ENCODE data around the gene CMSS1.

CMSS1 gene

DNA sequence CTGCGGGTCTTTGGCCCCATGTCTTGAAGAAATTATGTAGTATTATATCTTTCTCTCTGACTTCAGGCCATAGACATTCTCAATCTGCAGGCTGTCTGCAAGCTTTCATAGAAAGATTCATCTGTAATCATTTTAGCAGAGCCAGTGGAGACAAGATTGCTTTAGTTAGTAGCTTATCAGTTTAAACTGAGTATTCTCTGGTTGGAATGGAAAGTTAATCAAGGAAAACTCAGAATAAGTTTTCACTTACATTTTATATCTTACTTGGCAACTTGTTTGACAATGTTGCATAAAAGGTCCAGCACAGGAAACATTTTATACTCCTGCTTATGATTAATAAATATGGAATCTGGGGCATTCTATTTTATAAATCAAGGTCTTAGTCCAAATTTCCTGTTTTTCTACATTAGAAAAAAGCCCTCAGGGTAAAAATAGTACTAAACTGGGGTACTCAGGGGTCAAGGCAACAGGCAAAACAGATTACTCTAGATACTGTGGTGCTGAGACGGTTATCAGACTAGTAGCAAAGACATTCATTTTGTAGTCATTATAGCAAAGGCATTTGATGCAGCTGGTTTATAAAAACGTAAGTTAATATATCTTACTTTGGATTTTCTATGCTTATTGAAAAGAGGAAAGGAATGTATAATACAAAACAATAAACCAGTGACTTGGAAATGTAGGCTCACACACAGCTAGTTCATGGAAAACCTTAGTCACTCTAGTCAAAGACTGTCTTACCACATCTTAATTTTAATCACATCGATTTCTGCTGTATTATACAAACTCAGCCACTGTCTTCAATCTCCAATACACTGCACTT is 341.9 kb downstream of the CMSS1 start:
- no peak for DNase-seq

DNA sequence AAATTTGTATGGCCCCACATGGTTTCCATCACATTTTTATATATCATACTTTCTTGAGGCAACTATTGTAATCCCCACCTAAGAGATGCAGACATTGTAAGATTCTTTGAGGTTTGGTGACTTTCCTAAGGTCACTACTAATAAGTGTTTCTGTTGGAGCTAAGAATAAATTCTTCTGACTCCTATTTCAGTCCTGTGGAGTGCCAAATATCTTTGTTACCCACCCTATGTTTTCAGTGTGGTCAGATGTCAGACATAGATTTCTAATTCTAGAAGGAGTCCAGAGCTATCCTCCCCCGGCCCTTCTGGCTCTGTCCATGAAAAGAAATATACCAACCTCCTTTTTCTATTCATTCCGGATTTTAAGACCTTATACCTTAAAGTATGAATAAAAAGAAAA is 342.9 kb downstream of the CMSS1 start:
- DNase-seq, result no peak

DNA sequence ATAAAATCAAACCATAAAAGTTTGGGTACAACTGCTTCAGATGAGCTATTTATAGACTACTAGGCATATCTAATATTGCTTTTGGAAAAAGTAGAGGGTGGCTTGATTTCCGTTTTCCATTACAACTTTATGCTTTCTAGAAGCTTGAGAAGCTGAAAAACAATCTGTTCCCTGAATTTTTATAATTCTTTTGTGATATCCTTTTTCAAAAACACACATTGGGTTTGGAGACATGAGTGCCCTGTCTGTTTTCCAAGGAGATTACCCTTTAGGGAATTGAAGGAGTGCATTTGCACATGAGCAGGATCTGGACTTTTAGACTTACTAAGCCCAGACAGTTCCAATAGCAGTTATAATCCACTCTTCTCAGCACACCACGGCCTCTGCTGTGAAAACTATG is 346.1 kb downstream of the CMSS1 start:
- DNase-seq, result no peak

DNA sequence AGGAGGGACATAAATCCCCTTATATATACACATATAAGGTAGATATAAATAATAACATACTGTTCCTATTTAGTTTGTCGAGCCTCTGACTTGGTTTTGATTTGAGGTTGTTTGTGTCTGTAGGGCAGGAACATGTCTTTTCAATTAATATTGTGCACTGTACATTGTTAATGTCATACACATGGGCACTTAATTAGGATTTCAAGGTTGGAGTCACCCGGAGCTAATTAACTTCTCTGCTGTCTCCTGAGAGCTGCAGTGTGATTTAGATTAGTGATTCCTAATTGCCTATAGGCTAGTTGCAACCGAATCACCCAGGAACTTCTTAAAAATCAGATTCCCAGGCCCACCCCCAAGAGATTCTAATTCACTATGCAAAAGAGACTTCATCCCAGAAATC is 347.1 kb downstream of the CMSS1 start:
- no peak for DNase-seq

DNA sequence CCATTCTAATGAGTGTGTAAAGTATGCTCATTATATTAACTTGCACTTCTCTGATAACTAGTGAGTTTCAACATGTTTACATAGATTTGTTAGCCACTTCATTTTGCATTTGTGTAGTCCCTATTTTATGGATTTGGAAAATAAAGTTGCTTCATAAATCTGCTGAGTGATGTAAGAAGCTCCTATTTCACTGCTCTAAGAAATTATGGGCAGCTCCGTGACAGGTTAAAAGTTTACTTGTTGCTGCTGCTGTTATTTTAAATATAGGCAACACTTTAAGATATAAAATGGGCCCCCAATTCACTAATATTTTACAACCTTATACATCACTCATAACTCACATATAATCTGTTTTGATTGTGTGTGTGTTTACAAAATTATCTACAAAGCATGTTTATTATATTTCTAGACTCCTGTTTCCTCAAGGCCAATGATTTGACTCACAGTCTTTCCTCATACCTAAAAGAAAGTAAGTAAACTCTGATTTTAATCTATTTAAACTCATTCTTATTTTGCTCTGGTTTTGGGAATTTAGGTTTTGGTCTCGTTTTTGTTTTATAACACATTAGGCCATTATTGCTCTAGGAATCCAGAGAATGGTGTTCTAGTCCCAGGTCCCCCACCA is 348.4 kb downstream of the CMSS1 start:
- DNase-seq, result no peak

DNA sequence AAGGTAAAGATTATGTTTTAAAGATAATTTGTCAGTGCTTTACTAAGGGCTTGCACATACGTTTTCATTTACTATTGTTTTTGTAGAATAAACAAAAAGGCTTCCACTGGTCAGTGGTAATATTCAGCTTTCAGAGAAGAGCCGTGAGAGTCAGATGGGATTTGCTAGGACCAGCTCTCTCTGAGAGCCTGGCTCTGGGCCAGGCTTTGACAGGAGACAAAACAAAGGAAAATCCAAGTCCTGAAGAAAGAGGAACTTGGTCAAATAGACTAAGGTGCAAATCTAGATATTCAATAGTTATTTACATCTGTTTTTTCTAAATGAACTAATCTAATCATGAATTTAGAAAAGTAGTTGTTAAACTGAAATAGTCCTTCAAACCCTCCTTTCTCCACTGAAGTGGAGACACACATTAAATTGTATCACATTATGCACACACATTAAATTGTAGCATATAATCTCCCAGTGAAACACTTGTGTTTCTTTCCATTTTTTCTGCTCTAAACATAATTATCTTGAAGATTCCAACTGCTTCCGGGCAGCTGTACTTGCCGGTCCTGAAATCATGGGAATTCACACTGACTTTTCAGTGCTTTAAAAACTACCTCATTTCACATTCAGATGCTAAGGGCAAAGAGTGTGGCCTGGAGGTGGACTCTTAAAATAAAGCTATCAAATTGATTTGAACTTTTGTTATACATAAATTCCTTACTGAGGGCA is 351.7 kb downstream of the CMSS1 start:
- no peak for DNase-seq

DNA sequence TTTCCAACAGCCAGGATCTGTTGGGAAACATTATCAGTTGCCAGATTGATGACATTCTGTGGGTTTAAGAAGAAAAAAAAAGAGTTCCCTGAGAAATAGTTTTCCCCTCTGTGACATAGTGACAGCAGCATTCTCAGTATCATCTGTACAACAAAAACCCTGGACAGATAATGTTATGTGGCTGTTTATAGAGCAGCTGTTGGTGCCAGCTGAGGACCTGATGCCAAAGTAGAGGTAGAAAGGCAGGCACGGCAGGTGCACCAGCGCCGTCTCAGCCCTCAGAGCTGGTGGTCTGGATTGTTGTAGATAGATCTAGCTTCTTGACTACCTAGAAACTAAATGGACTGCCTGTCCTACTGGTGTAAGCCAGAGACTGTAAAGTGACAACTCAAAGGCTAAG is 352.8 kb downstream of the CMSS1 start:
- DNase-seq, result no peak

DNA sequence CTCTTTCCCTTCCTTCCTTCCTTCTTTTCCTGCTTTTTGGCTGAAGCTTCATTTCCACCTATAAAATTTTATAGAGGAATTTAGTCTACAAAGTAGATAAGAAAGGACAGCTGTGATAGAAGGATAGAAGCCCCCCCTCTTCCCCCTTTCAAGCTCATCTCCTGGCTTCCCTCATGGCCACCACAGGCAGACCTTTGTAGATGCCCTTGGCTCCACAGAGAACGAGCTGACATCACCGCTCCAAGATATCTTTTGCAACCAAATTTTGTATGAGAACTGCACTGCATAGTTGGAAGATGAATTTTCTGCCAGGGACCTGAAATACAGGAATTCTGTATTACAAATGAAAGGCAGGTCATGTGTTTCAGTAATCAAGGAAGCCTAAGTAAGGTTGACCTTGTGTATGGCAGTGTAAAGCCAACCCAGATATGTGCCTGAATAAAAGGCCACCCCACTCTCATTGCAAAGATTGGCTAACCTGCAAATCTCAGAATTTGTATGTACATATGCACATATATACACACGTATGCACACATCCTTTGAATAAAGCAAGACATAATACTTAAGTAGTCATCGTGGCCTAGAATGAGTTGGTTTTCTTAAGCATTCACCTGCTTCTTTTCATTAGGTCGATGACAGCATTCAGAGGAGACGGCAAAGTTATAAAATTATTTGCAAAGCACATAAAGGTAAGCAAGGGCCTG is 353.7 kb downstream of the CMSS1 start:
- no peak for DNase-seq

DNA sequence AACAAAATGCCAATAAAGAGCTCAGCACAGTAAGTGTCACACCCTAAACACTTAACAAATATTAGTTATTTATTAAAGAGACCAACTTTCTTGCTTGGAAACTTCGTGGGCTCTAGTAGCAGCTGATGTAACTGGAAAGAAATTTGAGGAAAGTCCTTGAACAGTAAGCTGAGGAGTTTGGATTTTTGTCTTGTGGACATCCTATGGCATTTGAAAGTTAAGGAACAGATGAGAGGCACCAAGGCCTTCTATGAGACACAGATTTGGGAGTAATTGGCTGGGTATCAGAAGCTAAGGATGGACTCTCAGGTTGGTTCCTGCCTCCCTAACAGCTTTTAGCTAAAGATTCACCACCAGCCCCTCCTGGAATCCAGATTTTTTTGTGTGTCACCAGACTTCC is 356.3 kb downstream of the CMSS1 start:
- DNase-seq, result no peak

DNA sequence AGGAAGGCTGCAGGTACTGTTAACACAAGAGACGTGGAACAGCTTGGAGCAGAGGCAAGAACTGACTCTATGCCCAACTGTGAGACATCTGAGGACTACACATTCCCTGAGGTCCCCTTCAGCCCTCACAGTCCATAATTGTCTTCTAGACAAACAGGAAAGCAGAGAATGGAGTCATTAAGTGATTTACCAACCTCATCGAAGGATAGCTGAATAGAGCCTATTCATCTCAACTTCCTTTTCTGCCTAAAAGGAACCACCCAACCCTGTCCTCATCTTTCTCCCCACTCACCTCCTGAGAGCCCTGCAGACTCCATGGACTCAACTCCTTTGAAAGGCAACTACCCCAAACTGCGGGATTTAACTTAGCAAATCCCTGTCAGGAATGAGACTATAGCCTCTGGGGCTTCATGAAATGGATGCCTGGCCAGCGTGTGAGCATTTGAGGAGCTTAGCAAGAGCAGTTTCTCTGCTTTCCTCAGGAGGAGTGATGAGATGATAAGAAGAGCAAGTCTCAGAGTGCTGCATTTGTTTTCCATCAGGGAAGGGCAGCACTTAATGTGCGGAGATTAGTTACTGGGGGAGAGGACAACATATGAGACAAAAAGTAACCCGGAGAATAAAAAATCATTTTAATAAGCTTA is 358.1 kb downstream of the CMSS1 start:
- DNase-seq, result no peak

DNA sequence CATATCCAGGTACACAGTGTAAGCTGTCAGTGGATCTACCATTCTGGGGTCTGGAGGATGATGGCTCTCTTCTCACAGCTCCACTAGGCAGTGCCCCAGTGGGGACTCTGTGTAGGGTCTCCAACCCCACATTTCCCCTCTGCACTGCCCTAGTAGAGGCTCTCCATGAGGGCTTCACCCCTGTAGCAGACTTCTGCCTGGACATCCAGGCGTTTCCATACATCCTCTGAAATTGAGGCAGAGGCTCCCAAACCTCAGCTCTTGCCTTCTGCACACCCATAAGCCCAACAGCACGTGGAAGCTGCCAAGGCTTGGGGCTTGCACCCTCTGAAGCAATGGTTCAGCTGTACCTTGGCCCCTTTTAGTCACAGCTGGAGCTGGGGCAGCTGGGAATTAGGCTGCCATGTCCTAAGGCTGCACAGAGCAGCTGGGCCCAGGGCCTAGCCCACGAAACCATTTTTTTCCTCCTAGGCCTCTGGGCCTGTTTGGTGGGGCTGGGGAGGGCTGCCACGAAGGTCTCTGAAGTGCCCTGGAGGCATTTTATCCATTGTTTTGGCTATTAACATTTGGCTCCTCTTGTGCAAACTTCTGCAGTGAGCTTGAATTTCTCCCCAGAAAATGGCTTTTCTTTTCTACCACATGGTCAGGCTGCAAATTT is 362.2 kb downstream of the CMSS1 start:
- no peak for DNase-seq

DNA sequence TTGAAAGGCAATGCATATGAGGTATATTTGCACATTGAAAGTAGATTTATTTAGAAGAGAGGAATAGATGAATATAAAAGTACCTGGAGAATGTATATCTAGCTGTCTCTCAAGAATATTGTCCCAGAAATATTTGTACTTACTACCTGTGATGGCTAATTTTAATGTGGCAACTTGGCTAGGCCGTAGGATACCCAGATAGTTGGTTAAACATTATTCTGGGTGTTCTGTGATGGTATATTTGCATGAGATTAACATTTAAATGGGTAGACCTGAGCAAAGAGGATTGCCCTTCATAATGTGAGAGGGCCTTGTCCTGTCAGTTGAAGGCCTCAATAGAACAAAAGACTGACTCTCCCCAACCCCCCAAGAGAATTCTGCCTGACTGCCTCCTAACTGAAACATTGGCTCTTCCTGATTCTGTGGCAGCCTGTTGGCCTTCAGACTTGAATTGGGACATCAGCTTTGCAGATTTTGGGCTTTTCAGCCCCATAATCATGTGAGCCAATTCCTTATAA is 366.0 kb downstream of the CMSS1 start:
- DNase-seq, result no peak

DNA sequence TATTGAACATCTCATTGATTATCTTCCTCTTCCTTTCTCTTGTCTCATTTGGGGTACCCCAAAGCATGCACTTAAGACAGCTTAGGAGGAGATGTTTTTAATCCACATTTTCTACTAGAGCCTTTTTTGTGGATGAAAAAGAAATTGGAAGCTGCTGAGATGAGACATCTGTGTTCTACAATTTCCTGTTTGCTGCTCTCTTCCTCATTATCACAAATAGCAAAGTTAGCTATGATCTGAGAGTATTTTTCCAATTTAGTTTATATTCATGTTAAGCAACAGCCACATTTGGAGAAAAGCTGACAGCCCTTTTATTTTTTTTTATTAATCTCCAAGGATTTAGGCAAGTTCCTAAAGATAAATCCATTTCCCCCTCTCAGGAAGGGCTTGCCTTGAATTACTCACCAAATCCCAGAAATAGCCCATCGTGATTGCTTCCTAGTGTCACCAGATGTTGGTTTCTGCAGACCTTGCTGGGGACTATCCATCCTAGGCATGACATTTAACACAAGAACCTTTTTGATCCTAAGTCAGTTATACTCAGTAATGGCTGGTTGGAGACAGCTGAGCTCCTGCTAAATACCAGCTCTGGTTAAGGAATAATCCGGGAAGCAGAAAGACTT is 367.4 kb downstream of the CMSS1 start:
- no peak for DNase-seq

DNA sequence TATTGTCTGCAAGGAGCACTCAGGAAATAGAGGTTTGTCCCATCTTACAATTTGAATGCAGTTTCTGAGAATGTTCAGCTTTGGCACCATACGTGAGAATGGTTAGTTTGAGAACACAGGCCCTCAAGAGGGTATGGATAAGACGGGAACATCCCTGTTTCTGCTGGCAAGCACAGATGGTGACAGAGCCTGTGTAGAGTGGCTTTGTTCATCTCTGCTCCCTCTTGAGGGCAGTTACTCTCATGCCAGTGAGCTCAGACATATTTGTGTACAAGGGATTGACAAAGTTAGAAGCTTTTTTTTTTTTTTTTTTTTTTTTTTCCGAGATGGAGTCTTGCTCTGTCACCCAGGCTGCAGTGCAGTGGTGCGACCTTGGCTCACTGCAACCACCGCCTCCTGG is 368.2 kb downstream of the CMSS1 start:
- no peak for DNase-seq

DNA sequence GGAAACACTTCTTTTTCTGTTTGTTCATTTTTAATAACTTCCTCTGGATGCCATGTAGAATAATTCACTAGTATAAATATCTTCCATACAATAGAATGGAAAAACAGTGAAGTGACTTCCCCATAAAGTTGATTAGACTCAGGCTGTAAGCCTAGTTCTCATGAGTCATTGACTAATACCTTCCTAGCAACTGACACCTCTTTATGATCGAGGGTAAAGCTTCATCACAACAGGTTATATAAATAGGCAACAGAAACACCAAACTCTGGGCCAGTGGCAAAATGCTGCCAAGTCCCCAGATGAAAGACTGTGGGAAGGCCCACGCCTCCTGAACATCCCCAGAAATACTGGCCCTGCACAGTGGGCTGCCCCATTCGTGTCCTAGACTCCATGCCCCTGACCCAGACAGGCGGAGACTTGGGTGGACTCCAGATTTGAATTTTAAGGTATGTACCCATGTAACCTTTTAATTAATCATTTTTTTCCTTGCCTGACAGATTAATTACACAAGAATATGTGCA is 371.8 kb downstream of the CMSS1 start:
- DNase-seq, result no peak

DNA sequence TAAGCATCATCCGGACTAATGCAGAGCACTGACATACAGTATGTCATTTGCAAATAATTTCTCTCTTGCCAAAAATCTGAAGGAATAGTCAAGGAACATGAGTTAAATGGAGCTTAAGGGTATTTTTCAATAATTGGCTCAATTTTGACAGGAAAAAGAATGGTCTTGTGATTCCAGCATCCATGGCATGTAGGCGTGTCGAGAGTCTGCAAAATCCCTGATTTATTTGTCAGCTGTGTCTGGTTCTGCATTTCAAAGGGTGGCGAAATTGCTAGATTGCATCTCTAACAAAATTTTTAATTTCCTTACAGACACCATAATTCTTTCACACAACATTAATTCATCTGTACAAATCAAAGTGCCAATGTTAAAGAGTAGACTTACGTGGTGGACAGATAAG is 377.7 kb downstream of the CMSS1 start:
- DNase-seq, result no peak

DNA sequence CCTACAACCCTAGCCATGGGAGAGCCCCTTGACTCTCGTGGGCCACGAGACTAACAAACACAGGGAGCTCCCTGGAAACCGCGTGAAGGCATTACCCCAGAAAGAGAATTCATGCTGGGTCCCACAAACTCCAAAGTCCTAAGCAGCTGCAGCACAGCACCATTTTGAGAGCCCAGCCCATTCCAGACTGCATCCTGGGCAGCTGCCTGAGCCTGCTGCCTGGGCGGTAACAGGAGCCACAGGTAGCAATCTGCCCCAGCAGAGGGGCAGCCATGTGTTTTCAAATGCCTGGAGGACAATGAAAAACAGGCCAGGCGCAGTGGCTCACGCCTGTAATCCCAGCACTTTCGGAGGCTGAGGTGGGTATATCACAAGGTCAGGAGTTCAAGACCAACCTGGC is 380.2 kb downstream of the CMSS1 start:
- DNase-seq, result no peak

DNA sequence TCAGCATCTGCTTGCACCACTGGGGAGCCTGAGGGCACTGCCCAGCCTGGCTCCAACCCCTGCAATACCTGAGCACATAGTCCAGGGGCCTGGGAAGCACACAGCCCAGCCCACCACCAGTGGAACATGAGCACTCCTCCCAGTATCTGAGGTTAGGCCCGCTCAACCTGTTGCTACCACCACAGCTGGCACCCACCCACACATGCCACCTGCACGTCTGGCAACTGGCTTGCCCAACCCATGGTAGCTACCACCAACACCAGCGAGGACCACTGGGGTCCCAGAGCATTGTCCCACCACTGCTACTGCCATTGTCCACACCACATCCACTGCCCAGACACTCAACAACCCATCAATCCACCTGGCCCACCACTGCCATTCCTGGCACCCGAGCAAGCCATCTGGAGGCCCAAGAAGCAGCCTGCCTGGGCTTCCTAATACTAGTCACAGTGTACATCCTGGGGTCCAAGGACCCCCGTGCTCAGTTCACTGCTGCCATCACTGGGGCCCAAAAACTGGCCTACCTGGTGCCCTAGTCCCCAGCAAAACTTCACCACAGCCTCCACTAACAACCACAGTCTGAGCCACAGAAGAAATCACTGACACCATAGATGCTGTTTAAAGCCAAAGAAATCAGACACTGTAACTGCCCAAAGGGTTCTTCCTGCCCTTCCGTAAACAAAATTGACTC is 381.1 kb downstream of the CMSS1 start:
- DNase-seq, result no peak

DNA sequence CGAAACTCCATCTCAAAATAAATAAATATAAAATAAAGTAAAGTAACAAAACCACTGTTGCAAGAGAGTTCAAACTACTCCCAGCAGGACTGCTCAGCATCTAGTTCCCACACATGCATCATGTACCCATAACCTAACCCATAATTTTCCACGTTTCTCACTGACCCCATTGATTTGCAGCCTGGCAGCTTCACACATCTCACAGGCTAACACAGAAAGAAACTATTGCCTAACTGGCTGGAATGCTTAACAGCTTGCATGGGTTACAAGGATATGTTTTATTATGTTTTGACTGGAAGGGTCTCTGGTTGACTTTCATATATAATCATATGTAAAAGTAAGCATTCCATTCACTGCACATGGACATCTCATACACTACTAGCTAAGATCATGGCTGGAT is 387.5 kb downstream of the CMSS1 start:
- DNase-seq, result no peak

DNA sequence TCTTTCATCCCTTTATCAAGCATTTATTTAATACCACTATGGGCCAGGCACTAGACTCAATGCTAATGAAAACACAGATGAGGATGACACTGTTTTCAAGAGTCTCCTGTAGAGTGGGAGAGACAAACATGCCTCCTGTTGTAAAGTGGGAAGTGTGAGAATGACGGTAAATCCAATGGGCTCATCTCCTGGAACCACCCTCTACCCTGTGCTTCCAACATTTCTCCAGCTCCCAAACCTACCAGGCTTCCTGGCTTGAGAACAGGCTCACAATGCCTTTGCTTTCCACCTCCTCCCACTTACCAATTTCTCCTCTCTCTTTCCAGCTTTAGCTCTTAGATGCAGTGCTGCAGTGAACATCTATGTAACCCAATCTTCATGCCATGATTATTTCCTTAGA is 389.0 kb downstream of the CMSS1 start:
- no peak for DNase-seq

DNA sequence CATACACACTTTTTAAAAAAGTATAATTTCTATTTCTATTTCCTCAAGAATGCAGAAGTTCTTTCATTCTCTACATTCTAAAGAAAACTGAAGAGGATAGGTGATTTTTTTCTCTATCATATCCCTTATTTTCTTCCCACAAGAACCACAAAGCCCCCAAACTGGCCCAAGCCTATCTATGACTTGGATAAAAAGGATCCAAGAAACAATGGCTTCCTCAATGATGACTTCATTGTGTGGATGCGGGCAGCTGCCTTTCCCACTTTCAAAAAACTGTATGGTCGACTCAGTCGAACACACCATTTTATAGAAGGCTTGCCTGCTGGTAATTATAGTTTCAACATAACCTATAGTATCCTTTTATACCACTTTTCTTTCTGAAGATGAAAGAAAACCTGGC is 390.2 kb downstream of the CMSS1 start:
- no peak for DNase-seq

Measured in kidney glomerular epithelial cell (primary cell).